ENCODE data around the gene ADAMTS12. TPM values are rescaled to one million over a fixed set of nuclear protein-coding genes. Genes with fewer than 3 reads are reported as not detected.
A peak's percentile ranks its signal among the peaks of the same experiment; 100 is the strongest.

ADAMTS12 gene
- total RNA-seq, 2 experiments from 2014 or later, result not detected

DNA sequence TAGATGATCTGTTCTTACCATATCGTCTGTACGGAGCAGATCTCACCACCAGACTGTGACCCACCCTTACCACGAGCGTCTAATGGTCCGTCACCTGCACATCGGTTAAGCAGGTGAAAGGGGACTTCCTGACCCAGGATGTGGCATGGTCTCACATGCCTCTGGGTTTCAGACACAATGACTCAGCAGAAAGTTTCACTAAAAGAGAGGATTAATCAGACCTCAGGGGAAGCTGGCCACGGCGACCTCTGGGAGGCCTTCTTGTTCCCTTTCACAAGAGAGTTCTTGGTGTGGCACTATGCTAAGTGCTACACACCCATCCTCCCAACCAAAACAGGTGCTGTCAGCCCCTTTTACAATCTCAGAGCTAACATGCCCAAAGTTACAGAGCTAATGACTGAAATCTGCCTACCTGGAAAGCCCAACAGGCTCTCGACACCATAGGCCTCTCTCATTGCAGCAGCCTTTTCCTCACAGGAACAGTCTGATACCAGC is 41.6 kb downstream of the ADAMTS12 start:
- Mint-ChIP-seq H3K36me3 (ENCODE audit: low read depth) (no peaks in the 10 kb centered on the region), H3K27ac (peak overlapping the region; percentile 61), H3K9me3 (no peaks in the 10 kb centered on the region), H3K4me3 (no peak overlapping the region), H3K27me3 (peaks cover 33% of the 10 kb centered on the region), H3K4me1 (peaks cover 11% of the 10 kb centered on the region)
- DNase-seq, result peak; percentile 48
- POLR2A ChIA-PET, result interaction anchor here (0.8 kb wide), 1 partner anchor 9 kb away, joined by 4 read pairs; no protein-coding TSS in a partner anchor
- CTCF ChIA-PET, result no interaction called here

DNA sequence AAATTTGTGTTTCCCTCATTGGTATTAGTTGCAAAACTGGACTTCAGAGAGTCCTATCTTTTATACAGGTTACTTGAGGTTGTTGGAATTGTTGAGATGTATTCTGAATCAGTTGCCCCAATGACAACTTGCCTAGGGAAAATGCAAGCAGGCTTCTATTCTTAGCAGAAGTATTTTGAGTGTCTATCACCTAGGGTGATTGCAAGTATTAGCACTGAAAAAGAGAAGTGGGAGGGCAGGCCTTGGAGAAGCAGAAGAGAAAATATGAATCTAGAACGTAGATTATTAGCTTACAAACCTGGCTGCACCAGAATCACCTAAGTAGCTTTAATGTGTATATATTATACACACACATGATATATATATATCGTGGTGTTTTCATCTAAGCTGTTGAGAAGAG is 43.2 kb downstream of the ADAMTS12 start:
- DNase-seq, result no peak
- H3K36me3 Mint-ChIP-seq (ENCODE audit: low read depth), result peaks cover 2% of the 10 kb centered on the region
- no peak overlapping the region for H3K4me3 Mint-ChIP-seq
- CTCF ChIA-PET, result no interaction called here
- POLR2A ChIA-PET, result no interaction called here
- no peak overlapping the region for H3K27ac Mint-ChIP-seq
- H3K27me3 Mint-ChIP-seq, result peaks cover 25% of the 10 kb centered on the region
- peaks cover 11% of the 10 kb centered on the region for H3K4me1 Mint-ChIP-seq
- peaks cover 8% of the 10 kb centered on the region for H3K9me3 Mint-ChIP-seq

GRCh38 chr5:33846851-33847250 is 44.9 kb downstream of the ADAMTS12 start:
- Mint-ChIP-seq H3K36me3 (ENCODE audit: low read depth) (peaks cover 2% of the 10 kb centered on the region), H3K4me1 (peaks cover 13% of the 10 kb centered on the region), H3K4me3 (no peak overlapping the region), H3K27me3 (peaks cover 23% of the 10 kb centered on the region), H3K9me3 (peaks cover 13% of the 10 kb centered on the region), H3K27ac (no peak overlapping the region)
- ChIA-PET CTCF (interaction anchor here (0.6 kb wide), 1 partner anchor 8 kb away, joined by 3 read pairs; no protein-coding TSS in a partner anchor), POLR2A (no interaction called here)
- DNase-seq, result no peak

GRCh38 chr5:33843579-33843978 is 48.2 kb downstream of the ADAMTS12 start:
- Mint-ChIP-seq H3K27me3 (peaks cover 27% of the 10 kb centered on the region), H3K4me3 (no peak overlapping the region), H3K4me1 (peaks cover 16% of the 10 kb centered on the region), H3K36me3 (ENCODE audit: low read depth) (peaks cover 2% of the 10 kb centered on the region), H3K27ac (no peak overlapping the region), H3K9me3 (peaks cover 13% of the 10 kb centered on the region)
- no peak for DNase-seq
- POLR2A ChIA-PET, result no interaction called here
- CTCF ChIA-PET, result no interaction called here

- ChIA-PET CTCF (no interaction called here), POLR2A (no interaction called here)
- Mint-ChIP-seq H3K4me3 (no peak overlapping the region), H3K27ac (no peak overlapping the region), H3K36me3 (ENCODE audit: low read depth) (peaks cover 5% of the 10 kb centered on the region), H3K27me3 (peaks cover 30% of the 10 kb centered on the region), H3K4me1 (peaks cover 16% of the 10 kb centered on the region), H3K9me3 (peaks cover 13% of the 10 kb centered on the region)
- no peak for DNase-seq
Observed at GRCh38 chr5:33842456-33842855, 49.3 kb downstream of the ADAMTS12 start.

GRCh38 chr5:33841891-33842290 is 49.9 kb downstream of the ADAMTS12 start:
- Mint-ChIP-seq H3K4me3 (no peak overlapping the region), H3K27ac (no peak overlapping the region)

DNA sequence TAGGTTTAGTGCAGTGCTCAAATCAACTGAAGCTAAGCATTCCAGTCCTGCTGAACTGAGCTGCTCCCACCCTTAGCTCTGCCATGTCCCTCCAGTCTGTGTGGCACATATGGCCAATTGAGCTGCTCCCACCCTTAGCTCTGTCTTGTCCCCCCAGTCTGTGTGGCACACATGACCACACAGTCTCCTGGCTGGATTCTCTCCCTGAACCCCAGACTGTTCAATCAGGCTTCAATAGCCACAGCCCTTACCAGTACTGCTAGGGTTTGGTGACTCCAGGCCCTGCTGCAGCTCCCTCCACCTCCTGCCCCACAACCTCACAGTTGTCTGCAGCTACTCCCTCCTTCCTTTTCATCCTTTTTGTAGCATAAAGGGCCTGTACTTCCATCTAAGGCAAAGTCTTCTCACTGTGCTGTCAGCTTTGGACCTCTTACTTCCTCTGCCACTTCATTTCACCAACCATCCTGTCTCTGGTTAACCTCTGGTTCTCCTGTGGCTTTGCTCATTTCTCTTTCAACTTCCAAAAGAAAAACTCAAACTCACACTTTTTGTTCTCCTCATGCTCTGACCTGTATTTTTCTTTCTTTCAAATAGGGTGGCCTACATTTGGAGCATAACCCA is 50.8 kb downstream of the ADAMTS12 start:
- peaks cover 5% of the 10 kb centered on the region for H3K36me3 Mint-ChIP-seq (ENCODE audit: low read depth)
- DNase-seq, result no peak
- peaks cover 30% of the 10 kb centered on the region for H3K27me3 Mint-ChIP-seq
- peaks cover 16% of the 10 kb centered on the region for H3K4me1 Mint-ChIP-seq
- H3K4me3 Mint-ChIP-seq, result no peak overlapping the region
- CTCF ChIA-PET, result interaction anchor here (0.6 kb wide), 1 partner anchor 31 kb away, joined by 4 read pairs; no protein-coding TSS in a partner anchor
- H3K9me3 Mint-ChIP-seq, result peaks cover 13% of the 10 kb centered on the region
- POLR2A ChIA-PET, result no interaction called here
- peak overlapping the region; percentile 23 for H3K27ac Mint-ChIP-seq

More at GRCh38 chr5:33841891-33842290, 49.9 kb downstream of the ADAMTS12 start:
- Mint-ChIP-seq H3K4me1 (peaks cover 16% of the 10 kb centered on the region), H3K36me3 (ENCODE audit: low read depth) (peaks cover 5% of the 10 kb centered on the region), H3K27me3 (peaks cover 30% of the 10 kb centered on the region), H3K9me3 (peaks cover 13% of the 10 kb centered on the region)
- no peak for DNase-seq
- CTCF ChIA-PET, result interaction anchor here (0.6 kb wide), 1 partner anchor 30 kb away, joined by 4 read pairs; no protein-coding TSS in a partner anchor
- POLR2A ChIA-PET, result no interaction called here

GRCh38 chr5:33837301-33837700 is 54.5 kb downstream of the ADAMTS12 start:
- no peaks in the 10 kb centered on the region for H3K9me3 Mint-ChIP-seq
- no peak overlapping the region for H3K27ac Mint-ChIP-seq
- ChIA-PET POLR2A (no interaction called here), CTCF (no interaction called here)
- peaks cover 3% of the 10 kb centered on the region for H3K36me3 Mint-ChIP-seq (ENCODE audit: low read depth)
- no peak overlapping the region for H3K4me3 Mint-ChIP-seq
- peaks cover 24% of the 10 kb centered on the region for H3K27me3 Mint-ChIP-seq
- peaks cover 16% of the 10 kb centered on the region for H3K4me1 Mint-ChIP-seq
- no peak for DNase-seq

DNA sequence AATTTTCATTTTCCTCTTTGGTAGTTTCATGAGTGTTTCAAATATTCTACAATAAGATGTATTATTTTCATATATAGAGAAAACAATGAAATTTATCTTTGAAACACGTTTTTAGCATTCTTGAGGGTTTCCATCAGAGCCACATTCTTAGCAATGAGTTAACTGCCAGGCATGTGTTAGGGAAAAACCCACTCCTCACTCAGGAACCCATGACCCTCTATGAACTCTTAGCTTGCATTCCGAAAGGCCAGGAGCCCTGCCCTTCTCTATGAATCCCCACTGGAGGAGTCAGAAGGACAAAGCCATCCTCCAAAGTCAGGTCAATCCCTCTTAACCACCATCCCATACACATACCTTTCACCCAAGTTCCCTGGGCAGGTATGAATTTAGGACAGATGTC is 57.5 kb downstream of the ADAMTS12 start:
- ChIA-PET CTCF (no interaction called here), POLR2A (no interaction called here)
- no peak overlapping the region for H3K4me3 Mint-ChIP-seq
- H3K9me3 Mint-ChIP-seq, result no peaks in the 10 kb centered on the region
- H3K27me3 Mint-ChIP-seq, result peaks cover 19% of the 10 kb centered on the region
- H3K4me1 Mint-ChIP-seq, result no peaks in the 10 kb centered on the region
- H3K36me3 Mint-ChIP-seq (ENCODE audit: low read depth), result peaks cover 3% of the 10 kb centered on the region
- no peak for DNase-seq
- H3K27ac Mint-ChIP-seq, result no peak overlapping the region

- no peak for DNase-seq
- ChIA-PET POLR2A (no interaction called here), CTCF (no interaction called here)
- Mint-ChIP-seq H3K36me3 (ENCODE audit: low read depth) (peaks cover 2% of the 10 kb centered on the region), H3K4me1 (no peaks in the 10 kb centered on the region), H3K27ac (no peak overlapping the region), H3K4me3 (no peak overlapping the region), H3K9me3 (no peaks in the 10 kb centered on the region), H3K27me3 (peaks cover 15% of the 10 kb centered on the region)
Observed at GRCh38 chr5:33833237-33833575, 58.6 kb downstream of the ADAMTS12 start.

DNA sequence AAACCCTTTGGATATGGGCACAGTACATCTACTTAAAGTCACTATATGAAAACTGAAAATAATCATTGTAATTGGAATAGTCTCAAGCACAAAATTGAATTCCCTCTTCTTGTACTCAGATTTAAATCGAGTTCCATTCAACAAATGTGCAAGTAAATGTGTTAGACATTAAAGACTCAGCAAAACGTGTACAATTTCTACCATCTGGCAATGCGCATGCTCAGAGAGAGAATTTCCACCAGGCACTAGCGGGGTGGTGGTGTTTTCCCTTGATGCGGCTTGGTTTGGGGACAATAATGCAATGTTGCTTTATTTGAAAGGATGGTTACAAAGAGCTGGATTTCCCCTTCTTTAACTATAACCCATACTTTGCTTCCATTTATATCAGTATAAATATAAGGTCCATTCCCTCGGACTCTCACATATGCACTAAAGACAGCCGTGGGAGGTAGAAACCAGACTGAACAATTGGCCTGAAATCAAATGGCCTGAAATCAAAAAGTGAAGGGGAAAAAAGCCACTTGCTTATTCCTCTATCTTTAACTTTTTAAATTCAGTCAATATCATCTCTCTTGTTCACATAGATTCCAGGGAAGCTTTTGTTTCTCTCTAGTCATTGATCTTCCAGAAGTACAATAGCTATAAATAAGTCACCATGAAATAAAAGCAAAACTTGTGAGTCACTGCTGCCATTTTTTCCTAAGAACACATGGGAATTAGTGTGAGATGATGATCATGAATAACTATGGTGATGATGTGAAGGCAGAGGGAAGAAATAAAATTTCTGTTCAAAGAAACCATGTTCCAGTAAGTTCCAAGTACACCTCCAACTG is 59.2 kb downstream of the ADAMTS12 start:
- ChIA-PET POLR2A (no interaction called here), CTCF (no interaction called here)
- Mint-ChIP-seq H3K36me3 (ENCODE audit: low read depth) (no peaks in the 10 kb centered on the region), H3K9me3 (no peaks in the 10 kb centered on the region), H3K4me1 (no peaks in the 10 kb centered on the region), H3K27ac (no peak overlapping the region), H3K27me3 (peaks cover 12% of the 10 kb centered on the region), H3K4me3 (no peak overlapping the region)
- no peak for DNase-seq

DNA sequence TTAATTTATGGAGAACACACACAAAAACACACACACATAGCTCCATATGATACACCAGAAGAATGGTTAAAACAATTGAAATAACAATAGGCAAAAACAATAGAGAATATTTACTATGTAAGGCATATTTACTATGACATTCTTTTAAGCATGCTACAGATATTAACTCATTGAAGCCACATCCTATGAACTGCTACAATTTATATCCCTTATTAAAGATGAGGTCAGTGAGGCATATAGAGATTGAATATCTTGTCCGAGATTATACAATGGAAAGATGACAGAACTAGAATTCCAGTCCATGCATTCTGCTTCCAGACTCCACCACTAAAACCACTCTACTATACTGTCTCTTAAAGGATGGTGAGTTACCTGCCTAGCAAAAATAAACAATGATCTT is 60.7 kb downstream of the ADAMTS12 start:
- no peak for DNase-seq
- H3K4me1 Mint-ChIP-seq, result no peaks in the 10 kb centered on the region
- peaks cover 12% of the 10 kb centered on the region for H3K27me3 Mint-ChIP-seq
- no peak overlapping the region for H3K27ac Mint-ChIP-seq
- H3K36me3 Mint-ChIP-seq (ENCODE audit: low read depth), result no peaks in the 10 kb centered on the region
- CTCF ChIA-PET, result no interaction called here
- no peaks in the 10 kb centered on the region for H3K9me3 Mint-ChIP-seq
- POLR2A ChIA-PET, result no interaction called here
- no peak overlapping the region for H3K4me3 Mint-ChIP-seq

- no peaks in the 10 kb centered on the region for H3K9me3 Mint-ChIP-seq
- no peaks in the 10 kb centered on the region for H3K4me1 Mint-ChIP-seq
- ChIA-PET CTCF (no interaction called here), POLR2A (no interaction called here)
- no peaks in the 10 kb centered on the region for H3K36me3 Mint-ChIP-seq (ENCODE audit: low read depth)
- H3K4me3 Mint-ChIP-seq, result no peak overlapping the region
- H3K27ac Mint-ChIP-seq, result no peak overlapping the region
- no peak for DNase-seq
- H3K27me3 Mint-ChIP-seq, result peaks cover 13% of the 10 kb centered on the region
Observed at GRCh38 chr5:33829430-33829829, 62.4 kb downstream of the ADAMTS12 start.

Data from activated CD4-positive, alpha-beta memory T cell treated with anti-CD3 and anti-CD28 coated beads, Interleukin-2, amount 10 ng/mL, durations not matched to agents 7 days and 5 days (primary cell).